GM10266 (cell line): Measurements from ENCODE around the gene PMIS2.

ENCODE experiments used
- DNase-seq: peaks from one replicate; pipeline ENCODE4 v3.0.0; 2012; ENCODE audit errors: extremely low spot score
- TF ChIP-seq, protein P1 (sequence below): IDR thresholded peaks from 2 replicates; pipeline ENCODE4 v1.5.1; 2012; ENCODE audit warnings: mild to moderate bottlenecking, low read depth; ENCODE audit not compliant: control insufficient read depth, insufficient read depth; ENCODE audit errors: missing control alignments

Gene PMIS2

DNA sequence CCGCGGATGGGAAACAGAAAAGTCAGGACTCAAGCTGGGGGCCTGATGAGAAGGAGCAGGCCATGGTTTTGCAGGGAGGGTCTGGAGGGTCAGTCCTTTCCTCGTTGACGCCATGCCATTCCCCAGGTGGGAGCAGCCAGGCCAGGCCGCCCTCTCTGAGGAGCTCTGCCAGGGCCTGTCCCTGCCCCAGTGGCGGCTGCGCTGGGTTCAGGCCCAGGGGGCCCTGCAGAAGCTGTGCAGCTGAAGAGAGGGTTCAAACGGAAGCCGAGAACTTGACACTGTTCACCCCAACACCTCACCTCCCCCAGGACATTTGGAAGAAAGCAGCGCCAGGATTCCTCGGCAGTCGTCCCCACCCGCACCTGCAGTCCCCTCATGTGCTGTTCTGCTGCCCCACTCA, 36.8 kb downstream of the PMIS2 start:
- TF ChIP-seq, protein P1, sequence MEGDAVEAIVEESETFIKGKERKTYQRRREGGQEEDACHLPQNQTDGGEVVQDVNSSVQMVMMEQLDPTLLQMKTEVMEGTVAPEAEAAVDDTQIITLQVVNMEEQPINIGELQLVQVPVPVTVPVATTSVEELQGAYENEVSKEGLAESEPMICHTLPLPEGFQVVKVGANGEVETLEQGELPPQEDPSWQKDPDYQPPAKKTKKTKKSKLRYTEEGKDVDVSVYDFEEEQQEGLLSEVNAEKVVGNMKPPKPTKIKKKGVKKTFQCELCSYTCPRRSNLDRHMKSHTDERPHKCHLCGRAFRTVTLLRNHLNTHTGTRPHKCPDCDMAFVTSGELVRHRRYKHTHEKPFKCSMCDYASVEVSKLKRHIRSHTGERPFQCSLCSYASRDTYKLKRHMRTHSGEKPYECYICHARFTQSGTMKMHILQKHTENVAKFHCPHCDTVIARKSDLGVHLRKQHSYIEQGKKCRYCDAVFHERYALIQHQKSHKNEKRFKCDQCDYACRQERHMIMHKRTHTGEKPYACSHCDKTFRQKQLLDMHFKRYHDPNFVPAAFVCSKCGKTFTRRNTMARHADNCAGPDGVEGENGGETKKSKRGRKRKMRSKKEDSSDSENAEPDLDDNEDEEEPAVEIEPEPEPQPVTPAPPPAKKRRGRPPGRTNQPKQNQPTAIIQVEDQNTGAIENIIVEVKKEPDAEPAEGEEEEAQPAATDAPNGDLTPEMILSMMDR = no peak
- no peak for DNase-seq

DNA sequence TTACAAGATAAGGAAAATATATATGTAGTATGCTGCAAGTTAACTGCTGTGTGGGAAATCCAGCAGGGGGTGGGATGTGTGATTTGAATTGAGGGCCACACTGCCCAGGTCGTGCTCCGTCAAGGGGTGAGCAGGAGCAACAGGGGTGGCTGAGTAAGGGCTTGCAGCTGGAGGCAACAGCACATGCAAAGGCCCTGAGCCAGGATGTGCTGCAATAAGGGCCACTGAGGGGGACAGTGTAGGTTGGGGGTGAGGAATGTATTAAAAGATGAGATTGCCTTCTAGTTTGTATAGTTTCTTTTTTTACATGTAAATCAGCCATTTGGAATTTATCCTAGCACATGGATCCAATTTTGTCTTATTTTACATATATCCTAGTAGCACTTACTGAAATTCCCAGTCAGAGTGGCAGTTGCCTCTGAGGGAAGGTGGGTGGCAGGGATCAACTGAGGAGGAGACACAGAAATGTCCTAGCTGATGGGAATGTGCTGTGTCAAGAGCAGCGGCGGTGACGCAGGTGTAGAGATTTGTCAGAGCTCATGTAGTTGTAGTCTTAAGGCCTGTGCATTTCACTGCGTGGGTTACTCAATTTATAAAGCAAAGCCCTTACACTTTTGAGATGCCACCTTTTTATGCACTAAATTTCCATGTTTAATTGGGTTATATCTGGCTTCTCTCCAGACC, 37.5 kb downstream of the PMIS2 start:
- TF ChIP-seq, protein P1 = no peak
- no peak for DNase-seq

- TF ChIP-seq, protein P1 = no peak
- DNase-seq = no peak
Measured at GRCh38 chr19:35628264-35628564, 42.2 kb downstream of the PMIS2 start.

- peak; percentile 98 for DNase-seq
- TF ChIP-seq, protein P1 = no peak
Measured at GRCh38 chr19:35628565-35629331, 42.8 kb downstream of the PMIS2 start, which contains the start of gene RBM42. TSS of gene RBM42 (plus strand) at chr19:35629036. CDS start at chr19:35629154, 118 bp downstream.

DNA sequence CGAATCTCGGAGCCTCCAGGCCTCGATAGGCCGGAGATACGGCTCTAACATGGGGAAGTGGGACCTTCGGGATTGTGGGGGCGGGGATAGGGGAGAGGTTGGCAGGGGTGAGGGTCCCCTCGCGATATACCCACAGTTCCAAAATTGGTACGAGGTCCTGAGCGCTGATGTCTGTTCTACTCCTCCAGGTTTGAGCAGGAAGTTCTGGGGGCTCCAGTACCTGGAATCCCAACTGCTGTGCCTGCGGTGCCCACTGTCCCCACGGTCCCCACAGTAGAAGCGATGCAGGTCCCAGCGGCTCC, 43.3 kb downstream of the PMIS2 start:
- TF ChIP-seq, protein P1 = no peak
- no peak for DNase-seq

DNA sequence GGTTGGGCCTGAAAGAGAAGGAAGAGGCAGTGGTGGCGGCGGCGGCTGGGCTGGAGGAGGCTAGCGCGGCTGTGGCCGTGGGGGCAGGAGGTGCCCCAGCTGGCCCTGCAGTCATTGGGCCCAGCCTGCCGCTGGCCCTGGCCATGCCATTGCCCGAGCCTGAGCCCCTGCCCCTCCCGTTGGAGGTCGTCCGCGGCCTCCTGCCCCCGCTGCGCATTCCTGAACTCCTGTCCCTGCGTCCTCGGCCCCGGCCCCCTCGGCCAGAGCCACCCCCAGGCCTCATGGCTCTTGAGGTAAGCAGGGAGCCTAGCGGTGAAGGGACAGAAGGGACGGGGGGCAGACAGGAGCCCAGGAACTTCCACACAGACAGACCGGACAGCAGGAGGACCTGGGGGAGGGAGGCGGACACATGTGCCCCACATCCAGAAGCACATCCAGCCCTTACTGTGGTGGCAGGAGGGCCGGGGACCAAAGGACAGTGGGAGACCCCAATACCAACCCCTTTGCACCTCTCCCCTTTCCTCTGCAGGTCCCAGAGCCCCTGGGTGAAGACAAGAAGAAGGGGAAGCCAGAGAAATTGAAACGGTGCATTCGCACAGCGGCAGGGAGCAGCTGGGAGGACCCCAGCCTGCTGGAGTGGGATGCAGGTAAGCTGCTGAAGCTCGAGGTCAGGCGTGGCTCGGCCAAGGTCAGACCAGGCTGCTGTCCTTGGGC, 47.9 kb downstream of the PMIS2 start:
- TF ChIP-seq, protein P1 = no peak
- DNase-seq = no peak

DNA sequence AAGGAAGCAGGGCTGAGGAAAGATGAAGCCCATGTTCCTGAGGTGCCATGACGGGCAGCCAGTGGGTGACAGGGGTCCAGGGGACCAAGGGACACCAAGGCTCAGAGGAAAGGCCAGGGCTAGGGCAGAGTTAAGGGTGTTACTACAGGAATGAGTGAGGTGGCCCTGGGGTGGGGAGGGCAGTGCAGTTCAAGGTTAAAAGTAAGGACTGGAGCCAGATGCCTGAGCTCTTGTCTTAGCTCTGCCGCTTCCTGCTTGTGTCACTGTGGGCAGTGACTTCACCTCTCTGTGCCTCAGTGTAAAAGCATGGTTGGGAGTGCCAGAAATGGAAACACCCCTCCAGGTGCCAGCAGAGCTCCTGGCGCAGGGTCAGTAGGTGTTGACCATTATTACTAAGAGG, 50.7 kb downstream of the PMIS2 start:
- no peak for DNase-seq
- TF ChIP-seq, protein P1 = no peak
